GM19043 (cell line): ENCODE measurements around the gene ZNF311.
"Not testable (repeated sequence)": the region's sequence is repeated elsewhere in the genome, so short reads cannot be mapped to it uniquely, and the experiment has no call there.

Source experiments
- ATAC-seq: cut with Tn5 transposase; IDR thresholded peaks from one replicate; pipeline ENCODE4 v1.9.1; 2021; ENCODE audit warnings: low read depth; ENCODE audit not compliant: unreplicated experiment

ZNF311 gene

DNA sequence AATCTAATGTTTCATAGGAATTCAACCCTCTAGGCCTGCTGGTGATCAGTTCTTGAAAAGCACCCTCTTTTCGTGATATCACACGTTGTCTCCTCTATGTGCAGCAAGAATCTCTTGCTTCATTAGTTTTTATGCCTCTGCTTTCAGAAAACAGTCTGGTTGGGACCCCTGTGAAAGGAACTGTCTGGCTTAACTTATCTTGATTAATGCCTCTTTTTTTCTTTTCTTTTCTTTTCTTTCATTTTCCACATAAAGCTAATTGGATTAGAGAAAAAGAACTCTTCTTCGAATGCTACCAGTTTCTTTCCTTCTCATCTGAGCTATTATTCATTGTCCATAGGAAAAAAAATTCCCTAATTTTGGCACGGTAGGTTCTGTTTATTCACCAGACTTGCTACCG, 21.3 kb downstream of the ZNF311 start:
- ATAC-seq: no peak

DNA sequence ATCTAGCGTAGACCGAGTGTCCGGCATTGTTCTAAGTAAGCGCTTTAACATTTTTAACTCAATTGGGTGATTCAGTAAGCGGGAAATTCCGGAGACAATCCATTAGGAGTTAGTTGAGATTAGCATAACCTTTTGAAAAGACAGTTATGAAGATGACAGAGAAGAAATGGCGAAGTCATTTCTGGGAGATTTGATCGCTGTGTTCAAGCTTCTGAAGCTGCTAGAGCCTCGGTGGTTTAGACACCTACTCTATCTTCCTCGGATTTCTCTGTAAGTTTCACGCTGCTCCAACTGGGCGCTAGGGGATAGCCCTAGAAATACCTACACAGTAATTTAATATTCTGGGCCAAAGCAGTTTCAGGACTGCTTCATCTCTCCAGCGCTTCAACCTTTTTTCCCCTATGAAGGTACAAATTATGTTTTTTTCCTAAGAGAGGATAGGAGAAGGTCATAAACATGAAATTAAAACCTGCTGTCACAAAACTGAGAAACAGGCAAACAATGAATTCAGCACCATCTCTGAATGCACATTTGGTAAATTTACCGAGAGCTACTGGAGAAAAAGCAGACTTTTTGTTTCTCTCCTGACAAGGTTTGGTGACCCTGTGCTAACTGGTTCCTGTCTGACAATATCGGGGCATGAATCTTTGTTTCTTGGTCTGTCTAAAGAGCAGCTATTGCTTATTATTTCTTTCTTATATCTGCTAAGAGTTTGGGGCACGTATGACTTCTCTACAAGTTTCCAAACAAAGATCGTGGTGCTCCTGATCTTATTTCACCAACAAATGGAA, 22.4 kb downstream of the ZNF311 start:
- no peak for ATAC-seq

DNA sequence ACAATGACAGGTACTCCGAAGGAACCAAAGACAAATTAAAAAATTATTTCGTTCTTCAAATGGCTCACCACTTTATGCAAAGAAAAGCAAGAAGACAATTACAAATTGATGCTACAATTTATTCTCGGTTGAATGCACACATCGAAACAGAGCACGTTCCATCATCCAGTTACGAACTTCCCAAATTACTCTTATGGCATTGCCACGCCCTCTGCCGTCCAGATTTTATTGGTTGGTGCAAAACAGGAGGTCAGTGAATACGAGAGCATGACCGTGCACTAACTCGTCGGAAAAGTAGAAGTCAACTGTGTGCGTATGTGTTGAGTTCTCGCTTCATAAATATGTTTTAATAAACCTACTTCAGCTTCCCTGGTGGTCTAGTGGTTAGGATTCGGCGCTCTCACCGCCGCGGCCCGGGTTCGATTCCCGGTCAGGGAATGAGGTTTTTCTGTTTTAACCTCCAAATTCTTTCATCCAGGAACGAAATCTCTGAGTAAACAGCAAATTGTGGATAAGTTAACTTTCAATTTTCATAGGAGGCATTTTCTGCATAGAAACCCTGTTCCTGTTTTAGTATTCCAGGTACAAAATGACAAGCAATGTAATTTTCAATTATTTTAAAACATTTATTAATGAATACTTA, 23.2 kb downstream of the ZNF311 start:
- no peak for ATAC-seq

DNA sequence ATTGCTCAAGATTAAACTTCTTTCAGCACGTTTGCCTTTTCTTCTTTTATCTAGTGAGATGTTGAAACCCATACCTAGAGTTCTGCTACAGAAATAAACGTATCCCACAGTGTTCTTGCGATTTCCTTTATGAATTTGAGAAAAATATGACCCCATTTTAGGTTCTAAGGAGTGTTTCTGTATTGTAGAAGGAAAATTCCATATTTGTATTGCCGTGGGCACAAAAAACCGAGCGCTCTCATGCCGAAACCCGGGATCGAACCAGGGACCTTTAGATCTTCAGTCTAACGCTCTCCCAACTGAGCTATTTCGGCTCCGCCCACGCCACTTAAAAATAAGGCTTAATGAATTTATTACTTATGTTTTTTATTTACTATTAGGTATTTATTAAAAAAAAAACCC, 23.7 kb downstream of the ZNF311 start:
- ATAC-seq: no peak

DNA sequence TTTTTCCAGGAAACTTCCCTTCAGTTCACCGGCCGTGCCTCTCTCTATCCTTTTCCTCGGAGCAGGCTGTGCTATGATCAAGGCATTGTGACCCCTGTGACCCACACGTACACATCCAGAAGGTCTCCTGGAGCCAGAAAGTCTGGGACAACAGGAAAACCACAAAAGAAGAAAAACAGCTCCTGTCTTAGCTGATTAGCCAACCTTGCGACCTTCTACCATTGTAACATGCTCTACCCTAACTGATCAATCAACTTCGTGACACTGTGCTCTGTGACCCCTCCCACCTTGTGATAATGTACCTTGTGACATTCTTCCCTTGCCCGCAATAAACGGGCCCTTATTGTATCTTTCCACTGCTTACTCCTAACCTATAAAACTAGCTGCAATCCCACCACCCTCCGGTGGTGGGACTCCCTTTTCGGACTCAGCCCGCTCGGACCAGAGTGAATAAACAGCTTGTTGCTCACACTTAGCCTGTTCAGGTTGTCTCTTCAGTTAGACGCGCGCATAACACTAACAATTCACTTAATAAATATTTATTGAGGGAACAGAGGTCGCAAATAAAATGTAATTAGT, 24.2 kb downstream of the ZNF311 start:
- no peak for ATAC-seq

DNA sequence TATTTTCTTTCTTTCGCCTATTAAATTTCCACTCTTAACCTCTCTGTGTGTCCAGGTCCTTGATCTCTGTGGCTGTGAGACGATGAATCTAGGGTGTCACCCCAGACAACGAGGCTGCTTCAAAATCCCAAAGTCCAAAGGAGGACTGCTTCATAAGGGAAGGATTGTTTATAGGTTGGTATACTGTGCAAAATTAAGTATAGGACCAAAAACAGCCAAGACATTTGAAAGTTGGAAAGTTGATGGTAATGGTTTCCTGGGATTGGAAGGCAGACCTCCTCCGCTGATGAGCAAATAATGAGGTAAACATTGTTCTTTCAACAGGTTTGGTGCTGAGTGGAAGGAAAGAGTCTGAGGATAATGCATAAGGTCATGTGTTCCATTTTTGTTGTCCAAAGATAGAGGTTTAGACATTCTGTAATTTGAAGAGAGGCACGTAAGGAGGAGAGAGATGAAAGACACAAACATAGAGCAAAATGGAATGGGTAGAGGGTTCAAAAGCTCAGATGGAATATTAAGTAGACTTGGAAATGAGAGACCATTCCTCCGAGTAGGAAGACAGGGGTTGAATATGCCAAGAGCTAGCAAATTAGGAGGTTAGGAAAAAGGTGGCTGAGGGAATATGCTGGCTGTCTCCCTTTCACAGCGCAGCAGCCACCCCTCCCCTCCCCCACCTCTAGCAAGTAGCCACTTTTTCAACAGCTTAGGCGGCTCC, 24.8 kb downstream of the ZNF311 start:
- ATAC-seq: no peak

DNA sequence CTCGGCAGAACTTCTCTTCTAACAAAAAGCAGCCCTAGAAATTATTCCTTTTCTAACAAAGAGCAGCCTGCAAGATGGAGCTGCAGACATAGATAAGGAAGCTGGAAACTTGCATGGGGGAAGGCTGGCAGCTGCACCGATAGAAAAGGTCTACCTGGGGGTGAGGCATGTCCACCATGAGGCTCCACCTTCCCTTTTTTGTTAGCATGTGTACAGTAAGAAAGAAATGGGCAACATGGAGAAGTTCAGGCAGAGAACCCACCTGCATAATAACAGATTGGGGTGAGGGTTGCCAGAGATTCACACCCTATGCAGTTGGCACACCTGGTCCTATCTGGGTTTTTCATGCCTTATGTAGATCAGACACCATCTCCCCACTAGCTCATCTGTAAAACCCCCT, 25.4 kb downstream of the ZNF311 start:
- no peak for ATAC-seq

DNA sequence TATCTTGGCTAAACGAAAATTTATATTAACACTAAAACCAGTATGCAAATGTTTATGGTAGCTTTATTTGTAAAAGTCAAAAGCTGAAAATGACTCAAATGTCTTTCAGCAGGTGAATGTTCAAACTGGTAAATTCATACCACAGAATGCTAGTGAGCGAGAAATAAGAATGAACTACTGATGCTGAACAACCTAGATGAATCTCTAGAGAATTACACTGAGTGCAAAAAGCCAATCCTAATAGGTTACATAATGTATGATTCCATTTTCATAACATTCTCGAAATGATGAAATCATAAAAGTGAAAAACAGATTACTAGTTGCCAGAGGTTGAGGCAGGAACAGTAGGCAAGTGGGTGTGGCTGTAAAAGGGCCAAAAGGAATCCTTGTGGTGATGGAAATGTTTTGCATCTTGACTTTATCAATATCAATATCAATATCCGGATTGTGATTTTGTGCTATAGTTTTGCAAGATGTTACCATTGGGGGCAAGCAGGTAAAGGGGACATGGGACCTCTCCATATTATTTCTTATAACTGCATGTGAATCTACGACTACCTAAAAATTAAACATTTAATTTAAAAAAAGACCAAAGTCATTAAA, 26.1 kb downstream of the ZNF311 start:
- ATAC-seq: peak; percentile 42

DNA sequence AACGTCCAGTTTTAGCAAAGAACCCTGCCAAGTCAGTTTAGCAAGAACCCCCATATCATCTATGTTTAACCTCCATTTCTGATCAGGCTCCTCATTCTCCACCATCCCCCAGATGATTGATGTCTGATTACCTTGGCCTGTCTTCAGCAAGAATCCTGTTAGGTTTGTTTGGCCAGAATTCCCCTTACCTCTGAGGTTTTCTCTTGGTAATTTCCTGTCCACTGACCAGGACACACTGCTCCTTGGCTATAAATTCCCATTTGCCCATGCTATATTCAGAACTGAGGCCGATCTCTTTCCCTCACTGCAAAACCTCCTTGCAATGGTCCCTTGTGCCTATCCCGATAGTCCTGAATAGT, 27.0 kb downstream of the ZNF311 start:
- ATAC-seq: no peak

DNA sequence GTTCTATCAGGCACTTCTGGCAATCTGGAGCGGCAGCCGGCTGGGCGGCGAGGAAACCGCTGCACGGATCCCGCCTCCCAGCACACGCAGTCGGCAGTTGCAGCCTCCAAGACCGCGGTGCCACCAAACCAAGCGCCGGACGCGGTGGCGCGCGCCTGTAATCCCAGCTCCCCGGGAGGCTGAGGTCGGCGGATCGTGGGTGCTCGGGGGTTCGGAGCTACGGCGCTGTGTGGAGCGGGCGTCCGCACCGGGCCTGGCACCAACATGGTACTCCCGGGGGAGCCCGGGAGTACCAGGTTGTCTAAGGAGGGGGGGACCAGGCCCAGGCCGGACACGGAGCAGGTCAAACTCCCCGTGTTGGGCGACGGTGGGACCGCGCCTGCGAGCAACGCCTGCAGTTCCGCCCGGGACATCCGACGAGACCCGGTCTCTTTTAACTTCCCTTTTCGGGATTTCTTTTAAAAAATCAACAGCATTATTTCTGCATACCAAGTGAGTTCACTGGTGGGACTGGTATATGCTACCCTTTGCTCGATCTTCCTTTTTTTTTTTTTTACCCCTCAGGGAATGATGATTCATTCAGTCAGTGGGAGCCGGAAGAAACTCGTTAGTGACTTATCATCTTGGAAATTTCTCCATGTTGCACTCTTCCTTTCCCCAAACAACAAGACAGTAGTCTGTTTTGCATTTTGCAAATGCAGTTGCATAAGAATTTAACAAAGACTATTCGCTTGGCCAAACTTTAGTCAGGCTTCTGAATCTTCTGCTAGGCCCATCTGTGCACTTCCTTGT, 27.6 kb downstream of the ZNF311 start:
- ATAC-seq: no peak

DNA sequence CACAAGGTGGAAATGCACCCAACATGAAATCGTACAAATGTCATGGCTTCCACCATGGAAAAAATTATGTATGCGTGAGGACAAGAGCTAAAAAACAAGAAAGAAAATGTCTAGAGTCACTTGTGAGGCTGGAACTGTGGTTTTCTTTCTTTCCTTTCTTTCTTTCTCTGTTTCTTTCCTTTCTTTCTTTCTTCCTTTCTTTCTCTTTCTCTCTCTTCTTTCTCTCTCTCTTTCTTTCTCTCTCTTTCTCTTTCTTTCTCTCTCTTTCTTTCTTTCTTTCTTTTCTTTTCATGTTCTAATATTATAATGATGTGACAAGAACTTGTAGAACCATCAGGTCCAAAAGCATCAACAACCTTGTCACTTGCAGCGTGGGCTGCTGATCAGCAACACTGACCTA, 28.4 kb downstream of the ZNF311 start:
- no peak for ATAC-seq

DNA sequence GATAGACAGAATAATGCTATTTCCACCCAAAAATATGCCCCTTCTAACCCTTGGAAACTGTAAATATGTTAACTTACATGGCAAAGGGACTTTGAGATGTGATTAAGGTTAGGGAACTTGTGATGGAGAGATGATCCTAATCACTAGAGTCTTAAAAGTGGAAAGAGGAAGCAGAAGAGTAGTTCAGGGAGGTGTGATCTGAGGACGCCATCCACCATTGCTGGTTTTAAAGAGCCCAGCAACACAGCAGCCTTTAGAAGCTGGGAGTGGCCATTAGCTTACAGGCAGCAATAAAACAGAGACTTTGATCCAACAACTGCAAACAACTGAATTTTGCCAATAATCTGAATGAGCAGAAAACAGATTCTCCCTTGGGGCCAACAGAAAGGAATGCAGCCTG, 30.6 kb downstream of the ZNF311 start:
- ATAC-seq: no peak

DNA sequence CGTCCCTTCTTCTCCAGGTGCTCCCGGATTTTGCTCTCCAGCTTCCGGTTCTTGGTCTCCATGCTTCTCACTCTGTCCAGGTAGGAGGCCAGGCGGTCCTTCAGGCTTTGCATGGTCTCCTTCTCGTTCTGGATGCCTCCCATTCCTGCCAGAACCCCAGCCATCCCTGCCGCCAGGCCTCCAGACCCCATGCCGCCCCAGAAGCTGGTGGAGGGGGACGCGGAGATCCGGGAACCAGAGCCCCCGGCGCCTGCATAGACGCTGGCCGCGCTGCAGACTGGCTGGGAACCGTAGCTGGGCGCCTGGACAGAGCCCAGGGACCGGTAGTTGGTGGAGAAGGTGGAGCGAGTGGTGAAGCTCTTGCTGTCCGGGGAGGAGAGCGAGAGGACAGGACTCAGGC, 35.1 kb downstream of the ZNF311 start:
- not testable (repeated sequence) for ATAC-seq

DNA sequence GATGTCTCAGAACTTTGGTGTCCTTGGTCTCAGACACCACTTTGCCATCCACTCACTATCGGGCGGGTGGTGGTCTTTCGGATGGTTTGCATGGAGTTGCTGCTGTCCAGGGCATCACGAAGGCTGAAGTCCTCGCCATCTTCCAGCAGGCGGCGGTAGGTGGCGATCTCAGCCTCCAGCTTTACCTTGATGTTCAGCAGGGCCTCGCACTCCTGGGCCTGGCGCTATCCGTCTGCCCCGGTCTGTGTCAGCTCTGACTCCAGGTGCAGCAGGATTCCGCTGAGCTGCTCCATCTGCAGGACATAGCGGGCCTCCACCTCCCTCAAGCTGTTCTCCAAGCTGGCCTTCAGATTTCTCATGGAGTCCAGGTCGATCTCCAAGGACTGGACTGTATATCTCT, 36.0 kb downstream of the ZNF311 start:
- ATAC-seq: no peak

DNA sequence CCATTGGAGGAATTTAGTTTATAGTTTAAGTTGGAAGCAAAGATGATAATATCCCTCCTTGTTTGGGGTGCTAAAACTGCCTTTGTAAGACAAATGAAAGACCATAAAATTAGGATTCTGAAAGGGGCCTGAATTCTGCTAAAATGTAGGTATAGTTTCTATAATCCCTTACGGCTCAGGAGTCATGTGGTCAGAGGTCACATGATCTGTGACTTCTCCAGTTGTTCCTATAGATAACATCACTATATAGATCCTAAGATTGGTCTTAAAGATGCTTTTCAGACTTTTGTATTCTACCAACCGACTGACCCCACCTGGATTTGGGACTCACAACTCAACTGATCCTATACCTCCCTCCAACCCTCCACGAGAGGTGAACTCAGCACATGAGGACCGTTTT, 36.6 kb downstream of the ZNF311 start:
- no peak for ATAC-seq

DNA sequence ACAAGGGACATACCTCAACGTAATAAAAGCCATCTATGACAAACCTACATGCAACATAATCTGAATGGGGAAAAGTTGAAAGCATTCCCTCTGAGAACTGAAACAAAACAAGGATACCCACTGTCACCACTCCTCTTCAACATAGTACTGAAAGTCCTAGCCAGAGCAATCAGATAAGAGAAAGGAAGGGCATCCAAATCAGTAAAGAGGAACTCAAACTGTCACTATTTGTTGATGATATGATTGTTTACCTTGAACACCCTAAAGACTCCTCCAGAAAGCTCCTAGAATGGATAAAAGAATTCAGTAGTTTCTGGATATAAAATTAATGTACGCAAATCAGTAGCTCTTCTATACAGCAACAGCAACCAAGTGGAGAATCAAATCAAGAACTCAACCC, 39.4 kb downstream of the ZNF311 start:
- ATAC-seq: no peak

DNA sequence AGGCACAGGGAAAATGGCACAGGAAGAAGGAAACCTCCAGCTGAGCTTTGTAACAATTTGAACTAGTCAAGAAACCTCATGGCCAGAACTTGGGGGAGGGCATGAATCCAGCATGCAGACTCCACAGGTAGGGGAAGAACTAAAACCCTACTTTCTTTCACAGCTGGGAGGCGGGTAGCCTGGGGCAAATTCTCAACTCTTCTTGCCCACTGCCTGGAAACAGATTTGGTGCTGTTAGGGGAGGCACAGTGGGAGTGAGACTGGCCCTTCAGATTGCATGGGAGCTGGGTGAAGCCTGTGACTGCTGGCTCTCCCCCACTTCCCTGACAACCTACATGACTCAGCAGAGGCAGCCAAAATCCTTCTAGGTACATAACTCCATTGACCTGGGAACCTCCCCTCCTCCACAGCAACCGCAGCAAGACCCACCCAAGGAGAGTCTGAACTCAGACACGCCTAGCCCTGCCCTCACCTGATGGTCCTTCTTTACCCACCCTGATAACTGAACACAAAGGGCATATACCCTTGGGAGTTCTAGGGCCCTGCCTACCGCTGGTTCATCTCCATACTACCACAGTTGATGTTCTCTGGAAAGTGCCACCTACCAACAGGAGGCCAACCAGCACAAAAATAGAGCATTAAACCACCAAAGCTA, 44.1 kb downstream of the ZNF311 start:
- ATAC-seq: no peak

DNA sequence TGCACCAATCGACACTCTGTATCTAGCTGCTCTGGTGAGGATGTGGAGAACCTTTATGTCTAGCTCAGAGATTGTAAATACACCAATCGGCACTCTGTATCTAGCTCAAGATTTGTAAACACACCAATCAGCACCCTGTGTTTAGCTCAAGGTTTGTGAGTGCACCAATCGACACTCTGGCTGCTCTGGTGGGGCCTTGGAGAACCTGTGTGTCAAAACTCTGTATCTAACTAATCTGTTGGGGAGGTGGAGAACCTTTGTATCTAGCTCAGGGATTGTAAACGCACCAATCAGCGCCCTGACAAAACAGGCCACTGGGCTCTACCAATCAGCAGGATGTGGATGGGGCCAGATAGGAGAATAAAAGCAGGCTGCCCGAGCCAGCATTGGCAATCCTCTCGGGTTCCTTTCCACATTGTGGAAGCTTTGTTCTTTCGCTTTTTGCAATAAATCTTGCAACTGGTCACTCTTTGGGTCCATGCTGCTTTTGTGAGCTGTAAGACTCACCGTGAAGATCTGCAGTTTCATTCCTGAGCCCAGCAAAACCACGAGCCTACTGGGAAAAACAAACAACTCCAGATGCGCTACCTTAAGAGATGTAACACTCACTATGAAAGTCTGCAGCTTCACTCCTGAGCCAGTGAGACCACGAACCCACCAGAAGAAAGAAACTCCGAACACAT, 46.4 kb downstream of the ZNF311 start:
- not testable (repeated sequence) for ATAC-seq

DNA sequence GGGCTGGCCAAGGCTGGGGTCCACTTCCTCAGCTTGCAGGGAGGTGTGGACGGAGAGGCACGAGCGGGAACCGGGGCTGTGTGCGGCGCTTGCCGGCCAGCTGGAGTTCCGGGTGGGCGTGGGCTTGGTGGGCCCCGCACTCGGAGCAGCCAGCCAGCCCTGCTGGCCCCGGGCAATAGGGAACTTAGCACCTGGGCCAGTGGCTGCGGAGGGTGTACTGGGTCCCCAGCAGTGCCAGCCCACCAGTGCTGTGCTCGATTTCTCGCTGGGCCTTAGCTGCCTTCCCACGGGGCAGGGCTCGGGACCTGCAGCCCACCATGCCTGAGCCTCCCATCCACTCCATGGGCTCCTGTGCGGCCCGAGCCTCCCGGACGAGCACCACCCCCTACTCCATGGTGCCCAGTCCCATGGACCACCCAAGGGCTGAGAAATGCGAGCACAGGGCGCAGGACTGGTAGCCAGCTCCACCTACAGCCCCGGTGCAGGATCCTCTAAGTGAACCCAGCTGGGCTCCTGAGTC, 47.3 kb downstream of the ZNF311 start:
- not testable (repeated sequence) for ATAC-seq
